GM12892 (cell line): ENCODE measurements around the gene SNX15.

Experiments
- POLR2A ChIP-seq: IDR thresholded peaks from 2 replicates; pipeline ENCODE4 v1.6.1; 2011; ENCODE audit warnings: low read depth, low read length, control low read depth
- TAF1 ChIP-seq: IDR thresholded peaks from 2 replicates; pipeline ENCODE4 v1.6.1; 2011; ENCODE audit warnings: low read depth, mild to moderate bottlenecking, control low read depth, low read length, borderline replicate concordance

DNA sequence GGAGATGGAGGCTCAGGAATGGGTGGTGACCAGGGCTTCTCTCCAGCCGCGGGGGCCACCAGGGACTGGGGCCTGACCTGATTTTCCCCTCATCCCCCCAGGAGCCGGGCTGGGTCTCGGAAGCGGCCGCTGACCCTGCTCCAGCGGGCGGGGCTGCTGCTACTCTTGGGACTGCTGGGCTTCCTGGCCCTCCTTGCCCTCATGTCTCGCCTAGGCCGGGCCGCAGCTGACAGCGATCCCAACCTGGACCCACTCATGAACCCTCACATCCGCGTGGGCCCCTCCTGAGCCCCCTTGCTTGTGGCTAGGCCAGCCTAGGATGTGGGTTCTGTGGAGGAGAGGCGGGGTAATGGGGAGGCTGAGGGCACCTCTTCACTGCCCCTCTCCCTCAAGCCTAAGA is 60.6 kb downstream of the SNX15 start:
- no peak for TF ChIP-seq TAF1
- TF ChIP-seq POLR2A: no peak
